ENCODE data around the gene PCOLCE2. TPM values are rescaled to one million over a fixed set of nuclear protein-coding genes. Genes with fewer than 3 reads are reported as not detected.

Gene PCOLCE2
- total and polyA plus RNA-seq, 2 of the 8 experiments (the other 6 are each of a cell fraction or from before 2014, with no cell fraction given) = 11.1 to 12.6 TPM

DNA sequence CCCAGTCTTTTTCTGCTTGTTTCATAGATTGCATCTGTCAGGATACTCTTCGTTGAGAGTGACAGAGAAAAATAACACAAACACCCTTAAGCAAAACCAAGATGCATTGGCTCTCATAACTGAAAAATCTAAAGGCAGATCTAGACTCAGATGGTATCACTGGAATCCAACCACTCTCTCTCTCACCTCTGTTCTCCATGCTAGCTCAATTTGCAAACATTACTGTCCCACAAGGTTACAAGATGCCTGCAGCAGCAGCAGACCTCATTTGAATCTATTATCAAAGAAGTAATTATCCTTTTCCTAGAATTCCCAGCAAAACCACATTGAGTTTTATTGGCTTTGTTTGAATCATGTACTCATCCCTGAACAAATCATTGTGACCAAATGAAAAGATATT is 19.1 kb upstream of the PCOLCE2 start:
- Histone ChIP-seq H2BK20ac (ENCODE audit: low read length) (no peak overlapping the region), H2BK120ac (replicated peaks; ENCODE audit: low read depth, low read length) (no peak overlapping the region), H3K79me1 (ENCODE audit: low read depth, low read length) (no peaks in the 10 kb centered on the region), H3K56ac (replicated peaks; ENCODE audit: insufficient read length, low read depth, low read length) (no peak overlapping the region), H2BK15ac (ENCODE audit: low read length) (no peak overlapping the region), H3K9ac (replicated peaks in 1 of 4; ENCODE audit: extremely low read depth in 1 of 4, low read depth in 3 of 4, low read length in 3 of 4) (no peak overlapping the region), H4K5ac (ENCODE audit: insufficient read length, low read depth, low read length) (no peak overlapping the region), H2AK5ac (ENCODE audit: low read depth, low read length) (no peak overlapping the region), H3K27me3 (replicated peaks in 1 of 4; ENCODE audit: control insufficient read depth in 3 of 4, extremely low read depth in 1 of 4, insufficient read depth in 3 of 4, low read length in 3 of 4) (no peaks in the 10 kb centered on the region), H2BK5ac (ENCODE audit: low read depth, low read length) (no peak overlapping the region), H3K4me3 (ENCODE audit: extremely low read depth in 1 of 4, insufficient read depth in 2 of 4, low read depth in 3 of 4, low read length in 4 of 4) (no peak overlapping the region), H3K36me3 (ENCODE audit: control insufficient read depth in 2 of 4, insufficient read depth in 4 of 4, low read length in 3 of 4) (no peaks in the 10 kb centered on the region), H3K14ac (ENCODE audit: insufficient read length) (no peak overlapping the region), H3K18ac (ENCODE audit: extremely low read depth, low read length) (no peak overlapping the region), H3K23ac (ENCODE audit: insufficient read length) (no peak overlapping the region), H3K9me3 (ENCODE audit: insufficient read depth in 2 of 2, low read depth in 1 of 2, low read length in 1 of 2) (no peaks in the 10 kb centered on the region), H3K27ac (ENCODE audit: low read depth, low read length) (no peak overlapping the region), H4K20me1 (replicated peaks in 1 of 2; ENCODE audit: control insufficient read depth in 1 of 2, insufficient read depth in 2 of 2, low read length in 2 of 2) (no peaks in the 10 kb centered on the region), H4K8ac (ENCODE audit: extremely low read depth, insufficient read depth, low read length) (no peak overlapping the region), H2AFZ (ENCODE audit: low read length) (no peak overlapping the region), H3K4me1 (replicated peaks in 1 of 4; ENCODE audit: control insufficient read depth in 3 of 4, insufficient read depth in 4 of 4, low read length in 3 of 4) (no peaks in the 10 kb centered on the region), H4K91ac (replicated peaks; ENCODE audit: insufficient read length, low read length) (no peak overlapping the region), H2BK12ac (ENCODE audit: low read depth, low read length) (no peak overlapping the region), H3K4me2 (ENCODE audit: insufficient read depth in 1 of 2, low read depth in 2 of 2, low read length in 2 of 2) (no peak overlapping the region), H3K79me2 (ENCODE audit: control insufficient read depth in 1 of 2, insufficient read depth in 2 of 2, low read length in 2 of 2) (no peaks in the 10 kb centered on the region), H3K4ac (replicated peaks; ENCODE audit: insufficient read length, low read depth, low read length) (no peak overlapping the region), H3K23me2 (ENCODE audit: low read depth, low read length) (no peaks in the 10 kb centered on the region)
- no peak for TF ChIP-seq EZH2 (IDR thresholded peaks at IDR 0.05; ENCODE audit: low read depth, low read length, severe bottlenecking)
- no peak for TF ChIP-seq SAP30 (IDR thresholded peaks at IDR 0.05; ENCODE audit: insufficient read depth, insufficient replicate concordance, low read length)
- no peak for TF ChIP-seq CHD2 (IDR thresholded peaks at IDR 0.05; ENCODE audit: low read length)
- TF ChIP-seq CBX5 (IDR thresholded peaks at IDR 0.05; ENCODE audit: low read depth, low read length) = no peak
- TF ChIP-seq CHD1 (IDR thresholded peaks at IDR 0.05; ENCODE audit: low read depth, low read length) = no peak
- TF ChIP-seq CBX8 (IDR thresholded peaks at IDR 0.05; ENCODE audit: borderline replicate concordance, low read depth, low read length) = no peak
- FAIRE-seq (no peak), DNase-seq (ENCODE audit: low read depth in 1 of 2, low spot score in 2 of 2) (no peak)
- WGBS, 2 experiments (ENCODE audit: extremely low coverage in 1 of 2, insufficient coverage in 1 of 2, insufficient read length in 1 of 2, insufficient replicate concordance in 2 of 2, low coverage in 1 of 2, low lambda C conversion rate in 2 of 2, missing lambda C conversion rate in 1 of 2) = 85% methylated on average over 1 of the region's 1 CpG; no CpG with 5 or more reads in 1 of the 2 experiments
- POLR2A ChIA-PET (ENCODE audit: partially characterized antibody) = interaction anchor here (1.1 kb wide), 1 partner anchor 94 kb away, joined by 3 read pairs; no protein-coding TSS in a partner anchor
- CTCF ChIA-PET (ENCODE audit: partially characterized antibody) = interaction anchor here (0.6 to 7.4 kb wide), 10 partner anchors 8 to 86 kb away, joined by 3 to 115 read pairs (median 3); no protein-coding TSS in a partner anchor

Data from H1 (cell line).